DND-41 (cell line): ENCODE measurements around the gene CHD6.

Experiments used
- ATAC-seq: fragments of 200-7000 bp; cut with Tn5 transposase; 3 replicates; pipeline ENCODE4 v1.9.1; 2021; ENCODE audit warnings: low read depth; ENCODE audit not compliant: insufficient read depth
- DNase-seq: peaks from one replicate; pipeline ENCODE4 v3.0.0-alpha.2; 2020
- H2AFZ ChIP-seq: 2 replicates; pipeline ENCODE4 v1.6.0; 2012; ENCODE audit warnings: low read depth, low read length
- H3K27ac ChIP-seq: 2 replicates; pipeline ENCODE4 v1.5.1; 2012; ENCODE audit warnings: low read length, inconsistent platforms
- H3K27me3 ChIP-seq: fragments of 200-600 bp; sonication (generic); 2 replicates; pipeline ENCODE4 v1.6.0; 2012; ENCODE audit warnings: low read length, mild to moderate bottlenecking, inconsistent platforms; ENCODE audit not compliant: insufficient read depth, poor library complexity
- H3K36me3 ChIP-seq: 2 replicates; pipeline ENCODE4 v1.5.1; 2012; ENCODE audit warnings: low read length, inconsistent platforms; ENCODE audit not compliant: insufficient read depth
- H3K4me1 ChIP-seq: 2 replicates; pipeline ENCODE4 v1.5.1; 2012; ENCODE audit warnings: mild to moderate bottlenecking, low read length; ENCODE audit not compliant: insufficient read depth
- H3K4me2 ChIP-seq: 2 replicates; pipeline ENCODE4 v1.6.0; 2012; ENCODE audit warnings: mild to moderate bottlenecking, moderate library complexity, low read length, inconsistent platforms; ENCODE audit not compliant: insufficient read depth
- H3K4me3 ChIP-seq, 2 experiments: fragments of 200-600 bp in 1 of 2; shearing (Covaris generic) in 1 of 2; 2 replicates each; pipeline ENCODE4 v1.5.1; 2012 to 2016; ENCODE audit warnings: inconsistent platforms in 2 of 2, low read length in 2 of 2, mild to moderate bottlenecking in 2 of 2, low read depth in 1 of 2, moderate library complexity in 1 of 2
- H3K79me2 ChIP-seq: 2 replicates; pipeline ENCODE4 v1.6.0; 2012; ENCODE audit warnings: low read length, inconsistent platforms; ENCODE audit not compliant: insufficient read depth
- H3K9ac ChIP-seq: 2 replicates; pipeline ENCODE4 v1.6.0; 2012; ENCODE audit warnings: low read depth, mild to moderate bottlenecking, inconsistent platforms, low read length, moderate library complexity
- H3K9me3 ChIP-seq: 2 replicates; pipeline ENCODE4 v1.5.1; 2012; ENCODE audit warnings: low read length, moderate library complexity, mild to moderate bottlenecking, inconsistent platforms; ENCODE audit not compliant: insufficient read depth, severe bottlenecking
- H4K20me1 ChIP-seq: 2 replicates; pipeline ENCODE4 v1.6.0; 2012; ENCODE audit warnings: low read length; ENCODE audit not compliant: insufficient read depth
- CTCF ChIP-seq: IDR thresholded peaks from 2 replicates; pipeline ENCODE4 v1.5.1; 2012; ENCODE audit warnings: borderline replicate concordance, low read length, moderate library complexity, mild to moderate bottlenecking; ENCODE audit not compliant: poor library complexity, severe bottlenecking; ENCODE audit errors: extremely low read depth
- EZH2 ChIP-seq: IDR thresholded peaks from 3 replicates; pipeline ENCODE4 v1.6.1; 2012; ENCODE audit warnings: borderline replicate concordance, low read depth, mild to moderate bottlenecking, moderate library complexity, low read length, inconsistent platforms; ENCODE audit not compliant: severe bottlenecking

The CHD6 gene

DNA sequence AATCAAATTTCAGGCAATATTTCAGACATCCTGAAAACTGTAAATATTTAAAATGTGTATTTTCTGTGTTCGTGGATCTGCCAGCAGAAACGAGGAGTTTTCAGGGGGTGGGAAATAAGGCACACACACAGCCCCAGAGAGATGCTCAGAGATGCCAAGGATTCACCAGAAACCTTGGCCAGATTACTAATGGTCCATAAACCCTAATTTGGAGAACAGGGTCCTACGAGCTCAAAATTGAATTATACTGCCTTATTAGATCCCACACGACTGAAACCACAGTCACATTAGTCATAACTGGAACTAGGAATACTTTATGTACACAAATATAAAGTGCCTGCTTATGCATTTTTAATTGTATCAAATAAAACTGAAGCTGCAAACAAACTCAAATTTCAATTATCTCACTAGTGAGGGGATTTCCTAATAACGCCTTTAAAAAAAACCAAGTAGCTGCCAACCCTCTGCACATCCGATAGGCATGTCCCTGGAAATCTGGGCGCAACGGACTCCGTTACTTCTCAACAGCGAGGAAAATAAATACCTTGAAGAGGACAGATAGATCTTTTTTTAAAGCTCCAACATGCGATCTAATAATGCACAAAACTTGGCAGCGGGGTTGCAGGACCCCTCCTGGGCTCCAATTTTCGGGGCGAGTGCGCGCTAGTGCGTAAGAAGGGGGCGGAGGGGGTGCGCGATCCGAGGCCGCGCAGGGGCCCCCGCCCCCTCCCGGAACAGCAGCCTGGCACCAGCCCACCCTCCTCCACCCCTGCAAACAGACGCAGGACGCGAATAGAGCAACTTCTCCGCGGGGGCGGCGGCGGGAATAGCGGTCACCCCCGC lies 897 bp downstream of the CHD6 start:
- peaks cover 47% of the 10 kb centered on the region for H4K20me1 ChIP-seq
- ATAC-seq = peak; percentile 13; the same call in 2 of the 3 replicates
- H3K4me2 ChIP-seq = peak overlapping the region; percentile 60
- TF ChIP-seq EZH2 (no peak), CTCF (no peak)
- H3K9ac ChIP-seq = peak overlapping the region; percentile 83
- H3K4me3 ChIP-seq = peak overlapping the region; percentile 55 to 57
- H3K9me3 ChIP-seq = no peaks in the 10 kb centered on the region
- H3K36me3 ChIP-seq = no peaks in the 10 kb centered on the region
- peak overlapping the region; percentile 53 for H3K27ac ChIP-seq
- peaks cover 54% of the 10 kb centered on the region for H3K79me2 ChIP-seq
- peaks cover 11% of the 10 kb centered on the region for H3K27me3 ChIP-seq
- H3K4me1 ChIP-seq = peaks cover 37% of the 10 kb centered on the region
- DNase-seq = peak; percentile 76
- peak overlapping the region; percentile 36 for H2AFZ ChIP-seq

DNA sequence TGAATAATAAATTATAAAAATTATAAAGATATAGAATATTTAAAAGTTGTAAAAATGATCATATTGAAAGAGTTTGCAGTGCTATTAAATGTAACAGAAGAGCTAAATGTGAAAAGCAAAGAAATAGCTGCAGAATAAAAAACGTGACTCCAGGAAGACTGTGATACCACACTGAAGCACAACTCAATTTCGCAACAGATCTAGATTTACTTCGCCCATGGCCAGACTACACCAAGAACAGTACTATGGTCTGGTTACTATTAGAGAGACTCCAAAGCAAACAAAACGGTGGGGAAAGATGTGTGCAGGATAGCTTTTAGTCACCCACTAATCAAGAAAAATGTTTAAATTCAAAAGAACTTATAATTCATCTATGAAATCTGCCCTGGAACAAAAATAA lies 1.9 kb downstream of the CHD6 start:
- peaks cover 58% of the 10 kb centered on the region for H4K20me1 ChIP-seq
- peaks cover 37% of the 10 kb centered on the region for H3K4me1 ChIP-seq
- DNase-seq = no peak
- TF ChIP-seq EZH2 (no peak), CTCF (no peak)
- H3K4me3 ChIP-seq = peak overlapping the region in 1 of 2 experiments; percentile 57; a peak in 3 of 4 replicates
- H3K4me2 ChIP-seq = peak overlapping the region; percentile 60
- no peak overlapping the region for H2AFZ ChIP-seq
- peak overlapping the region; percentile 83 for H3K9ac ChIP-seq
- H3K27me3 ChIP-seq = peaks cover 6% of the 10 kb centered on the region
- peaks cover 65% of the 10 kb centered on the region for H3K79me2 ChIP-seq
- ATAC-seq = no peak
- no peaks in the 10 kb centered on the region for H3K9me3 ChIP-seq
- H3K27ac ChIP-seq = peak overlapping the region; percentile 53
- H3K36me3 ChIP-seq = no peaks in the 10 kb centered on the region

GRCh38 chr20:41615676-41616075 lies 2.5 kb downstream of the CHD6 start:
- Histone ChIP-seq H3K27me3 (peaks cover 4% of the 10 kb centered on the region), H3K4me1 (peaks cover 37% of the 10 kb centered on the region), H3K79me2 (peaks cover 70% of the 10 kb centered on the region), H3K9ac (peak overlapping the region; percentile 15; the same call in 1 of the 2 replicates), H3K4me2 (peak overlapping the region; percentile 60), H3K36me3 (no peaks in the 10 kb centered on the region), H4K20me1 (peaks cover 59% of the 10 kb centered on the region), H3K27ac (0 out of 2 replicates have a peak overlapping the region, but pooled peaks have one; percentile 34), H3K9me3 (no peaks in the 10 kb centered on the region), H2AFZ (no peak overlapping the region), H3K4me3 (peak overlapping the region in 1 of 2 experiments; percentile 31; a peak in 1 of 4 replicates)
- ATAC-seq (peak; percentile 31), DNase-seq (peak; percentile 56)
- TF ChIP-seq EZH2 = no peak
- no peak for TF ChIP-seq CTCF
